GM13977 (cell line): ENCODE data around the gene MAGI1.

Source experiments
- DNase-seq: peaks from one replicate; pipeline ENCODE4 v3.0.0; 2012; ENCODE audit warnings: low spot score
- in situ Hi-C: fragments of 300-500 bp; cut with MboI; formaldehyde crosslinking; loops from one replicate; pipeline ENCODE4 v1.12.0; 2022; ENCODE audit warnings: low sequenced_read_pairs, low pct_unique_long_range_greater_than_20kb, mixed read lengths, inconsistent platforms; ENCODE audit not compliant: unreplicated experiment
- TF ChIP-seq, protein P1 (sequence below): IDR thresholded peaks from 2 replicates; pipeline ENCODE4 v1.5.1; 2012; ENCODE audit warnings: mild to moderate bottlenecking, control low read depth; ENCODE audit not compliant: insufficient read depth; ENCODE audit errors: extremely low read depth, missing control alignments

The MAGI1 gene

DNA sequence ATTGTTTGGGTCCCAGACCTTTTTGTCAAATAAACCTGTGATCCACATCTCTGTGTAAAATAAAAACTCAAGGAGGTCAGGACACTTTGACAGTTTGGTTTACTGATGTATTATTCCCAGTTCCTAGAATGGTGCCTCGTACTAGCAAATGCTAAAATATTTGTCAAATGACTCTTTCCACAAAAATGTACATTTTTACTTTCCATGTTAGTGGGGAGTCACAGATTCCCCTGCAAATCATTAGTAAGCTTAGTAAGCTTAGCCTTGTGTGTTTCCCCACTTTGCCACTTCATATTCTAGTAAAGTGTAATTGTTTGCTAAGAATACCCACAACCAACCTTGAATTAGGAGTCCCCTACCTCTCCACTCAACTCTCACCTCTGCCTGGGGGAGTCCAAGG, 2.4 kb upstream of the MAGI1 start:
- TF ChIP-seq, protein P1, sequence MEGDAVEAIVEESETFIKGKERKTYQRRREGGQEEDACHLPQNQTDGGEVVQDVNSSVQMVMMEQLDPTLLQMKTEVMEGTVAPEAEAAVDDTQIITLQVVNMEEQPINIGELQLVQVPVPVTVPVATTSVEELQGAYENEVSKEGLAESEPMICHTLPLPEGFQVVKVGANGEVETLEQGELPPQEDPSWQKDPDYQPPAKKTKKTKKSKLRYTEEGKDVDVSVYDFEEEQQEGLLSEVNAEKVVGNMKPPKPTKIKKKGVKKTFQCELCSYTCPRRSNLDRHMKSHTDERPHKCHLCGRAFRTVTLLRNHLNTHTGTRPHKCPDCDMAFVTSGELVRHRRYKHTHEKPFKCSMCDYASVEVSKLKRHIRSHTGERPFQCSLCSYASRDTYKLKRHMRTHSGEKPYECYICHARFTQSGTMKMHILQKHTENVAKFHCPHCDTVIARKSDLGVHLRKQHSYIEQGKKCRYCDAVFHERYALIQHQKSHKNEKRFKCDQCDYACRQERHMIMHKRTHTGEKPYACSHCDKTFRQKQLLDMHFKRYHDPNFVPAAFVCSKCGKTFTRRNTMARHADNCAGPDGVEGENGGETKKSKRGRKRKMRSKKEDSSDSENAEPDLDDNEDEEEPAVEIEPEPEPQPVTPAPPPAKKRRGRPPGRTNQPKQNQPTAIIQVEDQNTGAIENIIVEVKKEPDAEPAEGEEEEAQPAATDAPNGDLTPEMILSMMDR, result no peak
- no peak for DNase-seq
- in situ Hi-C loops, result no loop called here

DNA sequence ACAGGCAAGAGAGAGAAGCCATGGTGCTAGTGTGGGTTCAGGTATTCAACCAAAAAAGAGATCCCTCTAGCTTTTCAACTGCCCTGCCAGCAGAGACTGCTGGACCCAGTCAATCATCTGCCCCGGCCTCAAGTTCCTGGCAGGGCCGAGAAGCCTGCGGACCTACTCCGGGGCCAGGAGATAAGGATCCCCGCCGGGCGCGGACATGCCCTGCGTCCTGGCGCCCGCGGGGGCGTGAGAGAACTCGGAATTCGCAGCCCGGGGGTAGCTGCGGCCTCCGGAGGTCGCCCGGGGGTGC, 821 bp upstream of the MAGI1 start:
- DNase-seq, result peak; percentile 41
- TF ChIP-seq, protein P1, result no peak

DNA sequence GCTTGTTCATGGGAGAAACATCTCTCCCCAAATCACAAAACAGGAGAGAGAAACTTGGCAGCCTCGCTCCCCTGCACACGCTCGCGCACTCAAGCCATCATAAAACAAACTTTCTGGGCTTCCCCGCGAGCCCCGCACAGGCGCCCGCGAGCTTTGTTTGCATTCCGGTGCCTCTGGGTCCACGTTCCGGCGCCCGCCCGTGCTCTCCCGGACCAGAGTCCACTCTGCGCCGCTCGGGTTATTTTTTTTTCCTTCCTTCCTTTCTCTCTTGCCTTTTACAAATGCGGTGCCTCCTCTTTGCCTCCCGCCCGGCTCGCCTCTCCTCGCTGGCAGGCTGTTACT, 363 bp downstream of the MAGI1 start:
- TF ChIP-seq, protein P1, result no peak
- DNase-seq, result peak; percentile 57
- in situ Hi-C loops, result no loop called here

More for the DNA sequence above, 821 bp upstream of the MAGI1 start:
- in situ Hi-C loops, result no loop called here

DNA sequence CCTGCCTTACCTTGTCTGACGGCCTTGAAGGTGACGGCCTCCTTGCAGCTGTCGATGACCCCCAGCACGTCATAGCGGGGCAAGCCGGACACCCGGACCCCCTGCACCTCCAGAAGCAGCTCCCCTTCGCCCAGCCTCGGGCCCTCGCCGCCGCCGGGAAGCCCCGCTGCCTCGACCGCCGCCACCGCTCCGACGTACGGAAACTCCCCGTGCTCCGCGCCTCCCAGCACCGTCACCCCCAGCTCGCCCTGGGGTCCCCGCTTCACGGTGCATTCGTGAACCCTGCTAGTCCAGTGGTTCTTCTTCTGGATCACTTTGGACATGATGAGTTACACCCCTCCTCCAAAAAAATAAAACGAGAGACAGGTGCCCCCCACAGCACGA, 740 bp downstream of the MAGI1 start:
- TF ChIP-seq, protein P1, result no peak
- in situ Hi-C loops, result no loop called here
- DNase-seq, result peak; percentile 40

DNA sequence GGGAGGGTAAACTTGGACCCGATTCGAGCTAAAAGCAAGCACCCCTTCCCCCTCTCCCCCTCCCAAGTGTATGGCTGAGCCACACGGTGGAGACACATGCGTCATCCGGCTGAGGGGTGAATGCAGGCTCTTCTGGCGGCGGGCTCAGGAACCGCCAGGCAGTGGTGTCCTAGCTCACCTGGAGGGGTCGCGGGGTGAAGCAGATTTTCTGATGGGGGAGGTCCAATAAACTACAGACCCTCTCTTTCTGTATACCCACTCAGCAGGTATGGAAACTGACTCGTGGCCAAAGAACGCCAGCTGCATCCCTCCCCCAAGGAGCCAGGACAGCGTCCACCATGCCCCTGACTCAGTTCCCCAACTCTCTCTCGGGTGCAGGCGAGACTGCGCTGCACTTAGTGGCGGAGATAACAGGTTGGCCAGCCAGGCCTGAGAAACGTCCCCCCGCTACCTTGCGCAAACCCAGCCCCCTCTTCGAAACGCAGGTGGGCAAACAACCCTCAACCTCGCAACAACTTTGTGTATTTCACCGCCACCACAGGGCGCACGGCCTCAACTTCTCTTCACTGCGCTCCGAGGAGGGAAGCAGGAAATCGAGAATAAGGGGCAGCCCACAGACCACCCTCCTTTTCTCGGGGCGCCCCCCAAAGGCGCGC, 1.3 kb downstream of the MAGI1 start:
- TF ChIP-seq, protein P1, result no peak
- in situ Hi-C loops, result no loop called here
- DNase-seq, result peak; percentile 34

DNA sequence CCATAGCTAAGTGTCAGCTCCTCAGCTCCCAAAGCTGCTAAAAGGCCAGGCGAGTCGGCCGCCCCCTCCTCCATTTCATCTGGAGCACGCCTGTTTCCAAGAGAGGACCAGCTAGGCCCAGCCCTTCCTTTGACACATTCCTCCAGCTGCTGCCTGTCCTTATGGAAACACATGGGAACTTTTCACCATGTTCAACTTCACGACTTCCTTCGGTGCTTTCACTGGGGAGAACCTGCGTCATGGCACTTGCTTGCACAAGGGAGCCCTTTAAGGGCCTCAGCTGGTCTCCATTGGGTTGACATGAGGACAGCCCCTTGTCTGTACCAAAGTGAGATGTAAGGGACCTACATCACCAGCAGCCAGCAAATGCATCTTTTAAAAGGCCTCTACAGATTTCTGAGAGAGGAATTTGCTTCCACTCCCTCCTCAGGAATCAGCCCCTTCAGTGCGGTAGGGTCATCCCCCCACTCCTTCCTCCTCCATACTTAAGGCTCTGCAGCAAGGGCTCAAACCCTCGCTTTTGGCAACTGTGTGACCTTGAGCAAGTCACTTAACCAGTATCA, 2.1 kb downstream of the MAGI1 start:
- in situ Hi-C loops, result no loop called here
- no peak for DNase-seq
- TF ChIP-seq, protein P1, result no peak
